ENCODE measurements around the gene NCOA7. TPM values are rescaled to one million over a fixed set of nuclear protein-coding genes. Genes with fewer than 3 reads are reported as not detected.
A peak's percentile ranks its signal among the peaks of the same experiment; 100 is the strongest.

NCOA7 gene
- total and polyA plus RNA-seq, 7 experiments from 2014 or later, result 12.8 to 55.6 (median 31.9) TPM

GRCh38 chr6:125954735-125955339 lies 164.1 kb downstream of the NCOA7 start:
- H3K27me3 Mint-ChIP-seq, result peaks cover 0 to 13% (median 5%) of the 10 kb centered on the region in 5 donors

GRCh38 chr6:125955973-125956372 lies 165.2 kb downstream of the NCOA7 start:
- CTCF ChIA-PET, result interaction anchor here (0.6 to 3.2 kb wide), 10 partner anchors 10 to 178 kb away, joined by 3 to 40 read pairs (median 6); partner anchors contain the start of genes NCOA7 and TRMT11
- intact Hi-C loops (cut with micrococcal nuclease), result loop anchor here (1.0 to 5.0 kb wide), 14 partner anchors 18 to 1311 kb away; partner anchors contain the start of genes TRMT11 (in 2 of the 2), CENPW (in 1 of the 2), HDDC2 (in 1 of the 2) and HEY2 (in 1 of the 2)
- Histone ChIP-seq H3K27ac (ENCODE audit: low read depth, low read length) (peak overlapping the region; percentile 98), H3K9me3 (ENCODE audit: control insufficient read depth in 2 of 3, low read length in 3 of 3) (no peaks in the 10 kb centered on the region), H3K36me3 (ENCODE audit: control insufficient read depth in 2 of 3, insufficient read depth in 3 of 3, low read length in 3 of 3) (peaks cover 0 to 5% (median 0%) of the 10 kb centered on the region in 3 experiments), H3K4me3 (ENCODE audit: low read length) (peak overlapping the region; percentile 78), H3K4me1 (ENCODE audit: control insufficient read depth in 2 of 2, insufficient read depth in 2 of 2, low read length in 2 of 2) (peaks cover 16 to 18% of the 10 kb centered on the region in 2 donors), H3K27me3 (ENCODE audit: control insufficient read depth in 2 of 2, insufficient read depth in 2 of 2, low read length in 2 of 2) (no peaks in the 10 kb centered on the region)
- ATAC-seq, result no peak
- peaks cover 0 to 13% (median 5%) of the 10 kb centered on the region in 5 donors for H3K27me3 Mint-ChIP-seq
- peaks cover 0 to 17% (median 4%) of the 10 kb centered on the region in 7 donors for H3K4me1 Mint-ChIP-seq
- POLR2A ChIA-PET, result interaction anchor here (0.6 to 5.1 kb wide), 11 partner anchors 15 to 1564 kb away, joined by 3 to 74 read pairs (median 5); partner anchors contain the start of genes NCOA7 and TRMT11
- peak overlapping the region in 2 of 9 donors; percentile 62 to 76 for H3K27ac Mint-ChIP-seq
- H3K36me3 Mint-ChIP-seq, result peaks cover 0 to 3% (median 0%) of the 10 kb centered on the region in 5 donors
- peak in 1 of 9 donors; percentile 5 for DNase-seq
- H3K4me3 Mint-ChIP-seq, result peak overlapping the region in 1 of 10 donors; percentile 69
- no peaks in the 10 kb centered on the region for H3K9me3 Mint-ChIP-seq

More at GRCh38 chr6:125954735-125955339, 164.1 kb downstream of the NCOA7 start:
- Mint-ChIP-seq H3K4me1 (peaks cover 0 to 12% (median 4%) of the 10 kb centered on the region in 7 donors), H3K36me3 (peaks cover 0 to 1% (median 0%) of the 10 kb centered on the region in 5 donors), H3K27ac (peak overlapping the region in 8 of 9 donors; percentile 3 to 93 (median 74)), H3K4me3 (peak overlapping the region in 6 of 10 donors; percentile 2 to 74 (median 46)), H3K9me3 (no peaks in the 10 kb centered on the region)
- Histone ChIP-seq H3K27me3 (ENCODE audit: control insufficient read depth in 2 of 2, insufficient read depth in 2 of 2, low read length in 2 of 2) (no peaks in the 10 kb centered on the region), H3K36me3 (ENCODE audit: control insufficient read depth in 2 of 3, insufficient read depth in 3 of 3, low read length in 3 of 3) (peaks cover 0 to 5% (median 0%) of the 10 kb centered on the region in 3 experiments), H3K4me1 (ENCODE audit: control insufficient read depth in 2 of 2, insufficient read depth in 2 of 2, low read length in 2 of 2) (peaks cover 16 to 18% of the 10 kb centered on the region in 2 donors), H3K9me3 (ENCODE audit: control insufficient read depth in 2 of 3, low read length in 3 of 3) (no peaks in the 10 kb centered on the region), H3K27ac (ENCODE audit: low read depth, low read length) (no peak overlapping the region), H3K4me3 (ENCODE audit: low read length) (no peak overlapping the region)
- no peak for DNase-seq
- intact Hi-C loops (cut with micrococcal nuclease), result loop anchor here in 1 of 2 donors (5.0 kb wide), 1 partner anchor 653 kb away; the partner anchor contains the start of gene HDDC2
- no peak for ATAC-seq
- ChIA-PET CTCF (interaction anchor here (0.7 to 3.2 kb wide), 2 partner anchors 33 to 164 kb away, joined by 3 to 40 read pairs; partner anchors contain the start of gene NCOA7), POLR2A (interaction anchor here (3.5 to 5.1 kb wide), 3 partner anchors 32 to 173 kb away, joined by 33 to 74 read pairs (median 70); partner anchors contain the start of genes NCOA7 and TRMT11)

DNA sequence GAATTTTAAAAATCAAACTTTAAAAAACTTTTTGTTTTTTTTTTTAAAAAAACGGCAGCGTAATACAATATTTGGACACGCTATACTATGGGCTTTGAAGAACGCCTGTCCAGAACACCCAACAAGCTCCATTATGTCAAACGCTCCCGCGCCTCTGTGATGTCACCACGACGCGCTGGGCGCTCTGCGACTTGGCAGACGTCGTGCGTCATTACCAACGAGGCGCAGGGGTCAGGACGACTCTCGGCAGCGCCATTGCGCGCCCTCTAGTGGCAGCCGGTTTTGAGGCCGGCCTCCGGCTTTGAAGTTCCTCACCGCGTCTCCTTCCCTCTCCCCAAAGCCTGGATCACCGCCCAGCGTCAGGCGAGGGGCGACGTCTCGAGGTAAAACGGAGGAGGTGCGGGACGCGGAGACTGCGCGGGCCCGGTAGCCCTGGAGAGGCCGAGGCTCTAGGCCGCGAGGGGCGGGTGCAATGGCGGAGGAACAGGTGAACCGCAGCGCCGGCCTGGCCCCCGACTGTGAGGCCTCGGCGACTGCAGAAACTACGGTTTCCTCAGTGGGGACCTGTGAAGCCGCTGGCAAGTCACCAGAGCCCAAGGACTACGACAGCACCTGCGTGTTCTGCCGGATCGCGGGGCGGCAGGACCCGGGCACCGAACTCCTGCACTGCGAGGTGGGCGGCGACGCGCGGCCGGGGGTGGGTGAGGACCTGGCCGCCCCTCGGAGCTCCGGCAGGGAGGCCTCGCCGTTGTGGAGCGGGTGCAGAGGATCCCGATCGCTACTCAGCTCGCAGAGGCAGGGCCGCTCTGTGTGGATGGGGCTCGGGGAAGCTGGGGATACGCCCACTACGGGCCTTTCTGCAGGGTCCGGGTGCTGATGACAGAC lies 166.0 kb downstream of the NCOA7 start, which contains the start of gene HINT3:
HINT3 (plus strand) TSS at position 265 of the 885 bp plus-strand sequence; CDS start at position 473, 208 bp downstream.
- peaks cover 0 to 22% (median 7%) of the 10 kb centered on the region in 7 donors for H3K4me1 Mint-ChIP-seq
- H3K27ac Mint-ChIP-seq, result peak within 1 kb of the TSS in 3 of 9 donors; percentile 62 to 76 (median 73)
- H3K9me3 ChIP-seq (ENCODE audit: control insufficient read depth in 2 of 3, low read length in 3 of 3), result no peaks in the 10 kb centered on the region
- peaks cover 0 to 5% (median 0%) of the 10 kb centered on the region in 3 experiments for H3K36me3 ChIP-seq (ENCODE audit: control insufficient read depth in 2 of 3, insufficient read depth in 3 of 3, low read length in 3 of 3)
- peak within 1 kb of the TSS; percentile 78 for H3K4me3 ChIP-seq (ENCODE audit: low read length)
- H3K9me3 Mint-ChIP-seq, result no peaks in the 10 kb centered on the region
- ATAC-seq (peak; percentile 96), DNase-seq (peak; percentile 94 to 98 (median 97))
- H3K27me3 ChIP-seq (ENCODE audit: control insufficient read depth in 2 of 2, insufficient read depth in 2 of 2, low read length in 2 of 2), result no peaks in the 10 kb centered on the region
- peak within 1 kb of the TSS in 1 of 10 donors; percentile 69 for H3K4me3 Mint-ChIP-seq
- POLR2A ChIA-PET, result interaction anchor here (0.6 to 5.1 kb wide), 15 partner anchors 14 to 1563 kb away, joined by 3 to 74 read pairs (median 4); partner anchors contain the start of genes HDDC2, NCOA7 and TRMT11
- H3K36me3 Mint-ChIP-seq, result peaks cover 0 to 3% (median 0%) of the 10 kb centered on the region in 5 donors
- peaks cover 16 to 18% of the 10 kb centered on the region in 2 donors for H3K4me1 ChIP-seq (ENCODE audit: control insufficient read depth in 2 of 2, insufficient read depth in 2 of 2, low read length in 2 of 2)
- intact Hi-C loops (cut with micrococcal nuclease), result loop anchor here (1.0 to 5.0 kb wide), 14 partner anchors 18 to 1311 kb away; partner anchors contain the start of genes CENPW (in 2 of the 2), TRMT11 (in 2 of the 2), HDDC2 (in 1 of the 2) and HEY2 (in 1 of the 2)
- peaks cover 0 to 7% (median 5%) of the 10 kb centered on the region in 5 donors for H3K27me3 Mint-ChIP-seq
- CTCF ChIA-PET, result interaction anchor here (0.5 to 3.2 kb wide), 13 partner anchors 10 to 178 kb away, joined by 3 to 40 read pairs (median 4); partner anchors contain the start of genes NCOA7 and TRMT11
- H3K27ac ChIP-seq (ENCODE audit: low read depth, low read length), result peak within 1 kb of the TSS; percentile 98

- no peak for DNase-seq
- H3K4me1 ChIP-seq (ENCODE audit: control insufficient read depth in 2 of 2, insufficient read depth in 2 of 2, low read length in 2 of 2), result peaks cover 16 to 18% of the 10 kb centered on the region in 2 donors
- Mint-ChIP-seq H3K27ac (no peak overlapping the region), H3K4me1 (peaks cover 0 to 22% (median 7%) of the 10 kb centered on the region in 7 donors), H3K36me3 (peaks cover 0 to 3% (median 0%) of the 10 kb centered on the region in 5 donors), H3K4me3 (no peak overlapping the region), H3K27me3 (peaks cover 0 to 2% (median under 1%) of the 10 kb centered on the region in 5 donors), H3K9me3 (no peaks in the 10 kb centered on the region)
- no peak for ATAC-seq
- ChIA-PET CTCF (interaction anchor here (0.7 to 3.2 kb wide), 5 partner anchors 17 to 178 kb away, joined by 4 to 40 read pairs (median 7); partner anchors contain the start of gene NCOA7), POLR2A (interaction anchor here (0.7 to 5.1 kb wide), 10 partner anchors 17 to 656 kb away, joined by 3 to 74 read pairs (median 5); partner anchors contain the start of genes HDDC2, NCOA7 and TRMT11)
- intact Hi-C loops (cut with micrococcal nuclease), result loop anchor here (1.0 to 5.0 kb wide), 3 partner anchors 383 to 655 kb away; partner anchors contain the start of genes CENPW (in 1 of the 2) and HDDC2 (in 1 of the 2)
- peak overlapping the region; percentile 98 for H3K27ac ChIP-seq (ENCODE audit: low read depth, low read length)
- no peaks in the 10 kb centered on the region for H3K27me3 ChIP-seq (ENCODE audit: control insufficient read depth in 2 of 2, insufficient read depth in 2 of 2, low read length in 2 of 2)
- H3K4me3 ChIP-seq (ENCODE audit: low read length), result peak overlapping the region; percentile 78
- H3K36me3 ChIP-seq (ENCODE audit: control insufficient read depth in 2 of 3, insufficient read depth in 3 of 3, low read length in 3 of 3), result peaks cover 0 to 5% (median 0%) of the 10 kb centered on the region in 3 experiments
- H3K9me3 ChIP-seq (ENCODE audit: control insufficient read depth in 2 of 3, low read length in 3 of 3), result no peaks in the 10 kb centered on the region
Observed at GRCh38 chr6:125957391-125957693, 166.6 kb downstream of the NCOA7 start.

GRCh38 chr6:125957845-125958244 lies 167.1 kb downstream of the NCOA7 start:
- Histone ChIP-seq H3K27ac (ENCODE audit: low read depth, low read length) (peak overlapping the region; percentile 98), H3K36me3 (ENCODE audit: control insufficient read depth in 2 of 3, insufficient read depth in 3 of 3, low read length in 3 of 3) (peaks cover 0 to 5% (median 0%) of the 10 kb centered on the region in 3 experiments), H3K9me3 (ENCODE audit: control insufficient read depth in 2 of 3, low read length in 3 of 3) (no peaks in the 10 kb centered on the region), H3K4me1 (ENCODE audit: control insufficient read depth in 2 of 2, insufficient read depth in 2 of 2, low read length in 2 of 2) (peaks cover 16 to 18% of the 10 kb centered on the region in 2 donors), H3K4me3 (ENCODE audit: low read length) (peak overlapping the region; percentile 78), H3K27me3 (ENCODE audit: control insufficient read depth in 2 of 2, insufficient read depth in 2 of 2, low read length in 2 of 2) (no peaks in the 10 kb centered on the region)
- H3K27ac Mint-ChIP-seq, result no peak overlapping the region
- no peak overlapping the region for H3K4me3 Mint-ChIP-seq
- intact Hi-C loops (cut with micrococcal nuclease), result loop anchor here (1.0 to 5.0 kb wide), 3 partner anchors 382 to 656 kb away; partner anchors contain the start of genes CENPW (in 1 of the 2) and HDDC2 (in 1 of the 2)
- peaks cover 0 to 3% (median 0%) of the 10 kb centered on the region in 5 donors for H3K36me3 Mint-ChIP-seq
- POLR2A ChIA-PET, result interaction anchor here (0.7 to 5.1 kb wide), 9 partner anchors 16 to 656 kb away, joined by 3 to 74 read pairs (median 5); partner anchors contain the start of genes HDDC2, NCOA7 and TRMT11
- no peak for ATAC-seq
- peaks cover 1 to 27% (median 7%) of the 10 kb centered on the region in 7 donors for H3K4me1 Mint-ChIP-seq
- no peak for DNase-seq
- H3K27me3 Mint-ChIP-seq, result no peaks in the 10 kb centered on the region
- CTCF ChIA-PET, result interaction anchor here (1.3 to 3.2 kb wide), 3 partner anchors 51 to 176 kb away, joined by 4 to 40 read pairs (median 26); partner anchors contain the start of gene NCOA7
- no peaks in the 10 kb centered on the region for H3K9me3 Mint-ChIP-seq
